Keratinocyte (primary cell): Measurements from ENCODE around the gene NTN3. TPM values are rescaled to one million over a fixed set of nuclear protein-coding genes. Genes with fewer than 3 reads are reported as not detected.

Source experiments
- DNase-seq: peaks from one replicate; pipeline ENCODE4 v3.0.0-alpha.2; 2011; ENCODE audit warnings: low read depth, missing footprints, low spot score
- FAIRE-seq: peaks from 2 replicates; lab custom pipeline; 2011; peaks lifted over from hg19 to GRCh38; lab: Jason Lieb, UNC
- H2AFZ ChIP-seq: 2 replicates; pipeline ENCODE4 v1.6.0; 2012; ENCODE audit warnings: low read length, control low read depth, inconsistent platforms; ENCODE audit not compliant: control insufficient read depth
- H3K27ac ChIP-seq: 2 replicates; pipeline ENCODE4 v1.5.1; 2011; ENCODE audit warnings: low read length; ENCODE audit not compliant: control insufficient read depth, insufficient read depth
- H3K27me3 ChIP-seq: 3 replicates; pipeline ENCODE4 v1.6.0; 2011; ENCODE audit warnings: low read length; ENCODE audit not compliant: control insufficient read depth, insufficient read depth; ENCODE audit errors: extremely low read depth
- H3K36me3 ChIP-seq, 2 experiments: 2 replicates in 1 of 2; 3 replicates in 1 of 2; pipeline ENCODE4 v1.5.1; 2011; ENCODE audit warnings: low read length in 2 of 2, mild to moderate bottlenecking in 1 of 2; ENCODE audit not compliant: control insufficient read depth in 2 of 2, insufficient read depth in 2 of 2; ENCODE audit errors: extremely low read depth in 1 of 2
- H3K4me1 ChIP-seq: 3 replicates; pipeline ENCODE4 v1.5.1; 2011; ENCODE audit warnings: low read length; ENCODE audit not compliant: control insufficient read depth, insufficient read depth; ENCODE audit errors: extremely low read depth
- H3K4me2 ChIP-seq: 3 replicates; pipeline ENCODE4 v1.6.0; 2011; ENCODE audit warnings: low read depth, low read length; ENCODE audit not compliant: control insufficient read depth, insufficient read depth; ENCODE audit errors: extremely low read depth
- H3K4me3 ChIP-seq, 3 experiments: fragments of 200-600 bp in 1 of 3; sonication (generic) in 1 of 3; 2 replicates in 2 of 3; 3 replicates in 1 of 3; pipeline ENCODE4 v1.5.1; 2011 to 2016; ENCODE audit warnings: low read length in 3 of 3, mild to moderate bottlenecking in 3 of 3, control low read depth in 2 of 3, inconsistent platforms in 1 of 3, low read depth in 1 of 3, mixed read lengths in 1 of 3, mixed run types in 1 of 3, moderate library complexity in 1 of 3; ENCODE audit not compliant: control insufficient read depth in 2 of 3, insufficient read depth in 2 of 3; ENCODE audit errors: extremely low read depth in 1 of 3
- H3K79me2 ChIP-seq: 2 replicates; pipeline ENCODE4 v1.6.0; 2012; ENCODE audit warnings: low read length; ENCODE audit not compliant: control insufficient read depth, insufficient read depth
- H3K9ac ChIP-seq: 3 replicates; pipeline ENCODE4 v1.6.0; 2011; ENCODE audit warnings: low read length; ENCODE audit not compliant: control insufficient read depth, insufficient read depth; ENCODE audit errors: extremely low read depth
- H3K9me1 ChIP-seq: 3 replicates; pipeline ENCODE4 v1.6.0; 2011; ENCODE audit warnings: low read length; ENCODE audit not compliant: control insufficient read depth, insufficient read depth; ENCODE audit errors: extremely low read depth
- H3K9me3 ChIP-seq: 2 replicates; pipeline ENCODE4 v1.5.1; 2012; ENCODE audit warnings: low read depth, low read length; ENCODE audit not compliant: control insufficient read depth
- H4K20me1 ChIP-seq: 3 replicates; pipeline ENCODE4 v1.6.0; 2011; ENCODE audit warnings: low read length; ENCODE audit not compliant: control insufficient read depth, insufficient read depth; ENCODE audit errors: extremely low read depth
- CTCF ChIP-seq, 3 experiments: IDR thresholded peaks in 1 of 3; conservative IDR thresholded peaks in 1 of 3; optimal IDR thresholded peaks in 1 of 3; 2 replicates in 2 of 3; 3 replicates in 1 of 3; pipeline versions ENCODE3 to v1.5.1; 2011; ENCODE audit warnings: low read length in 3 of 3, mild to moderate bottlenecking in 3 of 3, moderate library complexity in 2 of 3, control low read depth in 1 of 3, inconsistent platforms in 1 of 3; ENCODE audit not compliant: insufficient read depth in 2 of 3; ENCODE audit errors: extremely low read depth in 1 of 3
- EZH2 ChIP-seq: IDR thresholded peaks from one replicate; pipeline ENCODE4 v1.6.1; 2012; ENCODE audit warnings: inconsistent platforms, mild to moderate bottlenecking, low read length, moderate library complexity
- dilution Hi-C: fragments of 300-500 bp; cut with MboI; formaldehyde crosslinking; loops from one replicate; pipeline ENCODE4 v1.7.0; 2020; ENCODE audit warnings: low sequenced_read_pairs; ENCODE audit not compliant: extremely low pct_ligation_motif_present
- polyA plus RNA-seq, 5 experiments: library from polyadenylated mRNA; depleted of rRNA in 3 of 5; stranded (reverse) in 3 of 5; stranded (forward) in 1 of 5; unstranded in 1 of 5; fragments of >200 nt; gene quantifications; 1 replicate in 1 of 5; 2 replicates in 3 of 5; 3 replicates in 1 of 5; pipeline versions ENCODE4 v1.2.1 to v1.2.3, GENCODE V29; 2011 to 2012; ENCODE audit warnings: missing spikeins in 2 of 5, low read depth in 1 of 5, low replicate concordance in 1 of 5

Gene NTN3
- polyA plus RNA-seq, 1 donor (not counting 4 experiments of a cell fraction or from before 2014, with no cell fraction given): not detected

- H3K27ac ChIP-seq: no peak overlapping the region
- H3K4me2 ChIP-seq: no peak overlapping the region
- H3K36me3 ChIP-seq: peaks cover 0 to 11% of the 10 kb centered on the region in 2 experiments
- no peak for FAIRE-seq
- H4K20me1 ChIP-seq: peaks cover 3% of the 10 kb centered on the region
- dilution Hi-C loops: no loop called here
- H3K4me3 ChIP-seq: no peak overlapping the region
- no peaks in the 10 kb centered on the region for H3K9me1 ChIP-seq
- no peaks in the 10 kb centered on the region for H3K79me2 ChIP-seq
- no peak overlapping the region for H2AFZ ChIP-seq
- peaks cover 19% of the 10 kb centered on the region for H3K4me1 ChIP-seq
- no peak overlapping the region for H3K9ac ChIP-seq
- no peak for DNase-seq
- H3K9me3 ChIP-seq: no peaks in the 10 kb centered on the region
- no peak for TF ChIP-seq EZH2
- TF ChIP-seq CTCF (optimal IDR thresholded peaks at IDR 0.05 in 1 of 3, IDR thresholded peaks at IDR 0.05 in 1 of 3, conservative IDR thresholded peaks at IDR 0.05 in 1 of 3; ENCODE audit: extremely low read depth in 1 of 3, insufficient read depth in 2 of 3, low read length in 3 of 3): no peak
- no peaks in the 10 kb centered on the region for H3K27me3 ChIP-seq
Observed at GRCh38 chr16:2500430-2500917, 29.4 kb downstream of the NTN3 start.

GRCh38 chr16:2500918-2501750 lies 30.0 kb downstream of the NTN3 start:
- DNase-seq (no peak), FAIRE-seq (no peak)
- Histone ChIP-seq H3K27ac (no peak overlapping the region), H4K20me1 (peaks cover 3% of the 10 kb centered on the region), H3K79me2 (no peaks in the 10 kb centered on the region), H2AFZ (no peak overlapping the region), H3K9me3 (no peaks in the 10 kb centered on the region), H3K9ac (no peak overlapping the region), H3K36me3 (peaks cover 0 to 11% of the 10 kb centered on the region in 2 experiments), H3K4me2 (no peak overlapping the region), H3K4me1 (peaks cover 15% of the 10 kb centered on the region), H3K9me1 (no peaks in the 10 kb centered on the region), H3K27me3 (no peaks in the 10 kb centered on the region), H3K4me3 (no peak overlapping the region)
- TF ChIP-seq CTCF (optimal IDR thresholded peaks at IDR 0.05 in 1 of 3, IDR thresholded peaks at IDR 0.05 in 1 of 3, conservative IDR thresholded peaks at IDR 0.05 in 1 of 3; ENCODE audit: extremely low read depth in 1 of 3, insufficient read depth in 2 of 3, low read length in 3 of 3): peak; percentile 86 to 100 (median 99)
- TF ChIP-seq EZH2: no peak
- dilution Hi-C loops: no loop called here
